B cell (primary cell): ENCODE results near the gene SYCE3.

ENCODE experiments used
- CTCF ChIP-seq: fragments of 200-600 bp; IDR thresholded peaks from one replicate; pipeline ENCODE4 v1.8.0; 2022; ENCODE audit warnings: antibody characterized with exemption, mild to moderate bottlenecking
- EZH2 ChIP-seq: IDR thresholded peaks from 2 replicates; pipeline ENCODE4 v1.6.1; 2012; ENCODE audit warnings: borderline replicate concordance, low read depth, mild to moderate bottlenecking, moderate library complexity, low read length; ENCODE audit not compliant: insufficient read depth, poor library complexity, severe bottlenecking

GRCh38 chr22:50526108-50526833, 36.4 kb downstream of the SYCE3 start:
- TF ChIP-seq CTCF (peak; percentile 83), EZH2 (no peak)
